GM10248 (cell line): ENCODE results near the gene SRPK2.
"Not testable (repeated sequence)": the region's sequence is repeated elsewhere in the genome, so short reads cannot be mapped to it uniquely, and the experiment has no call there.

Experiments used
- CTCF ChIA-PET: fragments of 300-600 bp; sonication (Branson Sonifier 250); formaldehyde crosslinking; extraction: SDS; loops from one replicate; lab custom pipeline; 2021; ENCODE audit warnings: antibody characterized with exemption; lab: Yijun Ruan, JAX
- POLR2A ChIA-PET: fragments of 350-650 bp; sonication (Branson Sonifier 250); formaldehyde crosslinking; extraction: SDS; loops from one replicate; lab custom pipeline; 2020; ENCODE audit warnings: antibody characterized with exemption; lab: Yijun Ruan, JAX
- DNase-seq: peaks from one replicate; pipeline ENCODE4 v3.0.0; 2012; ENCODE audit errors: extremely low spot score
- CTCF ChIP-seq: IDR thresholded peaks from 2 replicates; pipeline ENCODE4 v1.5.1; 2012; ENCODE audit warnings: mild to moderate bottlenecking, low read depth; ENCODE audit errors: extremely low read depth, missing control alignments, control extremely low read depth

The SRPK2 gene

GRCh38 chr7:105268511-105269392, 120.0 kb downstream of the SRPK2 start:
- POLR2A ChIA-PET, result no interaction called here
- CTCF ChIA-PET, result interaction anchor here (1.0 to 1.3 kb wide), 3 partner anchors 38 to 66 kb away, joined by 3 to 4 read pairs (median 4); no protein-coding TSS in a partner anchor

GRCh38 chr7:105268056-105268455, 120.7 kb downstream of the SRPK2 start:
- no peak for TF ChIP-seq CTCF
- ChIA-PET POLR2A (no interaction called here), CTCF (interaction anchor here (1.0 to 1.3 kb wide), 4 partner anchors 17 to 67 kb away, joined by 3 to 4 read pairs (median 4); no protein-coding TSS in a partner anchor)
- no peak for DNase-seq

More at GRCh38 chr7:105268511-105269392, 120.0 kb downstream of the SRPK2 start:
- DNase-seq, result peak; percentile 51
- TF ChIP-seq CTCF, result no peak

- CTCF ChIA-PET, result interaction anchor here (1.2 kb wide), 1 partner anchor 17 kb away, joined by 3 read pairs; no protein-coding TSS in a partner anchor
- TF ChIP-seq CTCF, result no peak
- POLR2A ChIA-PET, result no interaction called here
Measured at GRCh38 chr7:105267244-105267643, 121.5 kb downstream of the SRPK2 start.

GRCh38 chr7:105264707-105265106, 124.0 kb downstream of the SRPK2 start:
- POLR2A ChIA-PET, result no interaction called here
- TF ChIP-seq CTCF, result no peak
- no peak for DNase-seq
- CTCF ChIA-PET, result interaction anchor here (1.3 kb wide), 1 partner anchor 10 kb away, joined by 4 read pairs; no protein-coding TSS in a partner anchor

More at GRCh38 chr7:105267244-105267643, 121.5 kb downstream of the SRPK2 start:
- DNase-seq, result no peak

GRCh38 chr7:105261689-105262088, 127.0 kb downstream of the SRPK2 start:
- CTCF ChIA-PET, result interaction anchor here (0.7 to 1.2 kb wide), 3 partner anchors 9 to 50 kb away, joined by 3 read pairs; no protein-coding TSS in a partner anchor
- POLR2A ChIA-PET, result interaction anchor here (0.5 kb wide), 2 partner anchors 19 to 846 kb away, joined by 7 to 8 read pairs; no protein-coding TSS in a partner anchor
- no peak for TF ChIP-seq CTCF
- no peak for DNase-seq

- CTCF ChIA-PET, result not testable (repeated sequence)
Measured at GRCh38 chr7:105260201-105260871, 128.4 kb downstream of the SRPK2 start.

GRCh38 chr7:105258919-105259318, 129.8 kb downstream of the SRPK2 start:
- CTCF ChIA-PET, POLR2A ChIA-PET, DNase-seq: not testable (repeated sequence)

More at GRCh38 chr7:105260201-105260871, 128.4 kb downstream of the SRPK2 start:
- DNase-seq, POLR2A ChIA-PET: not testable (repeated sequence)
